ENCODE results near the gene MAIP1.

- TF ChIP-seq, protein P1, sequence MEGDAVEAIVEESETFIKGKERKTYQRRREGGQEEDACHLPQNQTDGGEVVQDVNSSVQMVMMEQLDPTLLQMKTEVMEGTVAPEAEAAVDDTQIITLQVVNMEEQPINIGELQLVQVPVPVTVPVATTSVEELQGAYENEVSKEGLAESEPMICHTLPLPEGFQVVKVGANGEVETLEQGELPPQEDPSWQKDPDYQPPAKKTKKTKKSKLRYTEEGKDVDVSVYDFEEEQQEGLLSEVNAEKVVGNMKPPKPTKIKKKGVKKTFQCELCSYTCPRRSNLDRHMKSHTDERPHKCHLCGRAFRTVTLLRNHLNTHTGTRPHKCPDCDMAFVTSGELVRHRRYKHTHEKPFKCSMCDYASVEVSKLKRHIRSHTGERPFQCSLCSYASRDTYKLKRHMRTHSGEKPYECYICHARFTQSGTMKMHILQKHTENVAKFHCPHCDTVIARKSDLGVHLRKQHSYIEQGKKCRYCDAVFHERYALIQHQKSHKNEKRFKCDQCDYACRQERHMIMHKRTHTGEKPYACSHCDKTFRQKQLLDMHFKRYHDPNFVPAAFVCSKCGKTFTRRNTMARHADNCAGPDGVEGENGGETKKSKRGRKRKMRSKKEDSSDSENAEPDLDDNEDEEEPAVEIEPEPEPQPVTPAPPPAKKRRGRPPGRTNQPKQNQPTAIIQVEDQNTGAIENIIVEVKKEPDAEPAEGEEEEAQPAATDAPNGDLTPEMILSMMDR (IDR thresholded peaks at IDR 0.05), result no peak
- TF ChIP-seq POLR2A (IDR thresholded peaks at IDR 0.05; ENCODE audit: low read depth), result no peak
- no peak for TF ChIP-seq POLR2AphosphoS5 (IDR thresholded peaks at IDR 0.05)
- TF ChIP-seq EP300 (IDR thresholded peaks at IDR 0.05), result no peak
Observed at GRCh38 chr2:199946836-199947235, 8.5 kb upstream of the MAIP1 start.

Measured in esophagus muscularis mucosa (tissue), 4 donors.